ENCODE measurements around the gene RPS19.
A peak's percentile ranks its signal among the peaks of the same experiment; 100 is the strongest.

RPS19 gene

GRCh38 chr19:41880329-41880708 is 20.3 kb downstream of the RPS19 start:
- DNase-seq = no peak

GRCh38 chr19:41882568-41883462 is 22.8 kb downstream of the RPS19 start, which contains the start of gene ARHGEF1:
Gene ARHGEF1, plus strand, starts transcription at chr19:41883184. Its CDS starts 4,899 bp downstream, at chr19:41888083.
- DNase-seq = peak; percentile 79

- DNase-seq = no peak
Observed at GRCh38 chr19:41883463-41883820, 23.4 kb downstream of the RPS19 start.

- DNase-seq = peak; percentile 91
Observed at GRCh38 chr19:41883821-41884733, 24.0 kb downstream of the RPS19 start.

GRCh38 chr19:41886761-41887710 is 27.0 kb downstream of the RPS19 start:
- peak; percentile 83 for DNase-seq

GRCh38 chr19:41887711-41888382 is 27.8 kb downstream of the RPS19 start:
- DNase-seq = peak; percentile 94

GRCh38 chr19:41888926-41889325 is 28.9 kb downstream of the RPS19 start:
- peak; percentile 53 for DNase-seq

- no peak for DNase-seq
Observed at GRCh38 chr19:41889896-41890295, 29.8 kb downstream of the RPS19 start.

- DNase-seq = no peak
Observed at GRCh38 chr19:41890936-41891335, 30.9 kb downstream of the RPS19 start.

- DNase-seq = no peak
Observed at GRCh38 chr19:41892173-41892902, 32.3 kb downstream of the RPS19 start.

- peak; percentile 44 for DNase-seq
Observed at GRCh38 chr19:41893899-41894298, 33.8 kb downstream of the RPS19 start.

- no peak for DNase-seq
Observed at GRCh38 chr19:41894350-41894749, 34.3 kb downstream of the RPS19 start.

GRCh38 chr19:41895745-41896580 is 35.9 kb downstream of the RPS19 start:
- no peak for DNase-seq

- DNase-seq = no peak
Observed at GRCh38 chr19:41896581-41896942, 36.5 kb downstream of the RPS19 start.

- DNase-seq = no peak
Observed at GRCh38 chr19:41897181-41897580, 37.1 kb downstream of the RPS19 start.

GRCh38 chr19:41897820-41898219 is 37.8 kb downstream of the RPS19 start:
- no peak for DNase-seq

- DNase-seq = no peak
Observed at GRCh38 chr19:41898235-41898634, 38.2 kb downstream of the RPS19 start.

GRCh38 chr19:41901707-41902360 is 41.8 kb downstream of the RPS19 start:
- DNase-seq = no peak

- no peak for DNase-seq
Observed at GRCh38 chr19:41902594-41902993, 42.5 kb downstream of the RPS19 start.

All from CD4-positive, alpha-beta T cell treated with Interleukin-6 for 4 hours (primary cell).